Measurements from ENCODE around the gene OR6S1.

DNA sequence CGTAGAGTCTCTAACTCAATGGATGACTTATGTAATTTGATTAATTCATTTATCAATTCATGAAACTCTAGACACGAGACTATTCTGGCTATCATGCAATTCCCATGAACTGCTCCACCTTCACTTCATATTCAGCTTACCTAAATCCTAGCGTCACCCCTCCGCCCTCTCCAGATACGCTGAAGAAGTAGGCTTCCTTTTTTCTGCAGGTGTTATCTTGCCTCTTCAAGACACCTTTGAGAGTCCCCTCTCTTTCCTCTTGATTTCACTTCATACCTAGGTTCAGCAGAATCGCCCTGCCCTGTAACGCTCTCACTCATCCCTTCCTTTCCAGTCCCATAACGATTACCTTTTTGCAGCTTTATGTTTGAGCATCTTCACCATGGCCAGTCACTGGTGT is 38.9 kb upstream of the OR6S1 start:
- TF ChIP-seq, protein P1, sequence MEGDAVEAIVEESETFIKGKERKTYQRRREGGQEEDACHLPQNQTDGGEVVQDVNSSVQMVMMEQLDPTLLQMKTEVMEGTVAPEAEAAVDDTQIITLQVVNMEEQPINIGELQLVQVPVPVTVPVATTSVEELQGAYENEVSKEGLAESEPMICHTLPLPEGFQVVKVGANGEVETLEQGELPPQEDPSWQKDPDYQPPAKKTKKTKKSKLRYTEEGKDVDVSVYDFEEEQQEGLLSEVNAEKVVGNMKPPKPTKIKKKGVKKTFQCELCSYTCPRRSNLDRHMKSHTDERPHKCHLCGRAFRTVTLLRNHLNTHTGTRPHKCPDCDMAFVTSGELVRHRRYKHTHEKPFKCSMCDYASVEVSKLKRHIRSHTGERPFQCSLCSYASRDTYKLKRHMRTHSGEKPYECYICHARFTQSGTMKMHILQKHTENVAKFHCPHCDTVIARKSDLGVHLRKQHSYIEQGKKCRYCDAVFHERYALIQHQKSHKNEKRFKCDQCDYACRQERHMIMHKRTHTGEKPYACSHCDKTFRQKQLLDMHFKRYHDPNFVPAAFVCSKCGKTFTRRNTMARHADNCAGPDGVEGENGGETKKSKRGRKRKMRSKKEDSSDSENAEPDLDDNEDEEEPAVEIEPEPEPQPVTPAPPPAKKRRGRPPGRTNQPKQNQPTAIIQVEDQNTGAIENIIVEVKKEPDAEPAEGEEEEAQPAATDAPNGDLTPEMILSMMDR (IDR thresholded peaks at IDR 0.05; ENCODE audit: low read depth, low read length, poor library complexity, severe bottlenecking) = no peak
- TF ChIP-seq EZH2phosphoT487 (IDR thresholded peaks at IDR 0.05; ENCODE audit: borderline replicate concordance, low read length) = no peak

All from DOHH2 (cell line).